Measurements from ENCODE around the gene C6orf120. TPM values are rescaled to one million over a fixed set of nuclear protein-coding genes. Genes with fewer than 3 reads are reported as not detected.

Gene C6orf120
- total and polyA plus RNA-seq, 2 of the 13 experiments (the other 11 are each of a cell fraction or from before 2014, with no cell fraction given): 21.7 to 29.9 TPM

DNA sequence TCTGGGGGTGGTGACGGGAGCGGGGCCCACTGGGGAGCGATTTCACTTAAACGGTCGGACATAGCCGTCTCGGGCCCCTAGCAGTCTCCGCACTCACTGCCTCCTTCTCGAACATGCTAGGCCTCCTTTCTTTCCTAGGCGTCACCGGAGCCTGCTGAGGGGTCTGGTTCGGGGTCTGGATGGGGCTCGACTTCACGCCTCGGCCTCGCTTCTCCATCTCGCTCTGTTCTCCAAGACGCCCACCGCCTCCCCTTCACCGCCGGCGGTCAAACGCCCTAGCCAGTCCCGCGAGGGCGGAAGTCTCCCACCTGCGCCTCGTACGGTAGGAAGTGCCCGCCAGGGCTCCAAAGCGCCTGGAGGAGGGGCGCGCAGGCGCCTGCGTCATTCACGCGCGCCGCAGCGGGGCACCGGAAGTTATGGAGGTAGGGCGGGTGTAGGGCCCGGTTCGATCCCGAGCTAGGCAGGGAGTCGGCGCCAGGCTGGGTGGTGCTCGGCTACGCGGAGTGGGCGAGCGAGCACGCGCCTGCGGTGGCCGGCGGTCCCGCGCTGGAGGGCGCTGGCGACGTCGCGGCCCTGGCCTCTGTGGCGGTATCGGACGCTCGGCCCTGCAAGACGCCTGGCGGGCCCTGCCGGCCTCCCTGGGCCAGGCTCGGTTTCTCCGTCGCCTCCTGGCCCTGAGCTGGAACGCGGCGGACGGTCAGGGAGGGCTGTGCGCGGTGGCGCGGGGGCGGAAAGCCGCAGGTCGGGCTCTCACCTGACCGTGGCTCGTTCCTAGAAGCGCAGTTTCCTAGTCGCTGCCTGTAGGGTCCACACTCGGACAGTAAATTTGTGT, 49.5 kb downstream of the C6orf120 start, which contains the start of the genes DYNLT2 and ERMARD (continued):
- TF ChIP-seq CBX5 (CRISPR knock-in tag; IDR thresholded peaks at IDR 0.05; ENCODE audit: borderline replicate concordance): no peak
- TF ChIP-seq, protein P1, sequence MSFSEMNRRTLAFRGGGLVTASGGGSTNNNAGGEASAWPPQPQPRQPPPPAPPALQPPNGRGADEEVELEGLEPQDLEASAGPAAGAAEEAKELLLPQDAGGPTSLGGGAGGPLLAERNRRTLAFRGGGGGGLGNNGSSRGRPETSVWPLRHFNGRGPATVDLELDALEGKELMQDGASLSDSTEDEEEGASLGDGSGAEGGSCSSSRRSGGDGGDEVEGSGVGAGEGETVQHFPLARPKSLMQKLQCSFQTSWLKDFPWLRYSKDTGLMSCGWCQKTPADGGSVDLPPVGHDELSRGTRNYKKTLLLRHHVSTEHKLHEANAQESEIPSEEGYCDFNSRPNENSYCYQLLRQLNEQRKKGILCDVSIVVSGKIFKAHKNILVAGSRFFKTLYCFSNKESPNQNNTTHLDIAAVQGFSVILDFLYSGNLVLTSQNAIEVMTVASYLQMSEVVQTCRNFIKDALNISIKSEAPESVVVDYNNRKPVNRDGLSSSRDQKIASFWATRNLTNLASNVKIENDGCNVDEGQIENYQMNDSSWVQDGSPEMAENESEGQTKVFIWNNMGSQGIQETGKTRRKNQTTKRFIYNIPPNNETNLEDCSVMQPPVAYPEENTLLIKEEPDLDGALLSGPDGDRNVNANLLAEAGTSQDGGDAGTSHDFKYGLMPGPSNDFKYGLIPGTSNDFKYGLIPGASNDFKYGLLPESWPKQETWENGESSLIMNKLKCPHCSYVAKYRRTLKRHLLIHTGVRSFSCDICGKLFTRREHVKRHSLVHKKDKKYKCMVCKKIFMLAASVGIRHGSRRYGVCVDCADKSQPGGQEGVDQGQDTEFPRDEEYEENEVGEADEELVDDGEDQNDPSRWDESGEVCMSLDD (CRISPR knock-in tag; IDR thresholded peaks at IDR 0.05; ENCODE audit: borderline replicate concordance): peak; percentile 56; the same call in 1 of the 2 replicates
- 0 out of 2 replicates have a peak, but pooled peaks have one; percentile 37 for TF ChIP-seq ZNF383 (CRISPR knock-in tag; IDR thresholded peaks at IDR 0.05; ENCODE audit: borderline replicate concordance)
- no peak; the same call in 1 of the 2 replicates for TF ChIP-seq ZNF589 (CRISPR knock-in tag; conservative IDR thresholded peaks at IDR 0.05)
- peak; percentile 87; the same call in 1 of the 2 replicates for TF ChIP-seq ZNF530 (CRISPR knock-in tag; IDR thresholded peaks at IDR 0.05; ENCODE audit: low read depth)
- peak; percentile 85 for TF ChIP-seq SNAI1 (CRISPR knock-in tag; IDR thresholded peaks at IDR 0.05; ENCODE audit: borderline replicate concordance)
- TF ChIP-seq ZBTB38 (CRISPR knock-in tag; IDR thresholded peaks at IDR 0.05): peak; percentile 99
- no peak for TF ChIP-seq ZNF660 (CRISPR knock-in tag; IDR thresholded peaks at IDR 0.05; ENCODE audit: borderline replicate concordance, low read depth)
- peak; percentile 83; the same call in 1 of the 2 replicates for TF ChIP-seq ZZZ3 (CRISPR knock-in tag; IDR thresholded peaks at IDR 0.05; ENCODE audit: borderline replicate concordance)
- TF ChIP-seq, protein P2, sequence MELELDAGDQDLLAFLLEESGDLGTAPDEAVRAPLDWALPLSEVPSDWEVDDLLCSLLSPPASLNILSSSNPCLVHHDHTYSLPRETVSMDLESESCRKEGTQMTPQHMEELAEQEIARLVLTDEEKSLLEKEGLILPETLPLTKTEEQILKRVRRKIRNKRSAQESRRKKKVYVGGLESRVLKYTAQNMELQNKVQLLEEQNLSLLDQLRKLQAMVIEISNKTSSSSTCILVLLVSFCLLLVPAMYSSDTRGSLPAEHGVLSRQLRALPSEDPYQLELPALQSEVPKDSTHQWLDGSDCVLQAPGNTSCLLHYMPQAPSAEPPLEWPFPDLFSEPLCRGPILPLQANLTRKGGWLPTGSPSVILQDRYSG (CRISPR knock-in tag; IDR thresholded peaks at IDR 0.05): peak; percentile 94; the same call in 1 of the 2 replicates
- TF ChIP-seq SOX6 (IDR thresholded peaks at IDR 0.05): no peak
- peak; percentile 79; the same call in 1 of the 2 replicates for TF ChIP-seq SOX6 (CRISPR knock-in tag; IDR thresholded peaks at IDR 0.05)
- TF ChIP-seq, protein P3, sequence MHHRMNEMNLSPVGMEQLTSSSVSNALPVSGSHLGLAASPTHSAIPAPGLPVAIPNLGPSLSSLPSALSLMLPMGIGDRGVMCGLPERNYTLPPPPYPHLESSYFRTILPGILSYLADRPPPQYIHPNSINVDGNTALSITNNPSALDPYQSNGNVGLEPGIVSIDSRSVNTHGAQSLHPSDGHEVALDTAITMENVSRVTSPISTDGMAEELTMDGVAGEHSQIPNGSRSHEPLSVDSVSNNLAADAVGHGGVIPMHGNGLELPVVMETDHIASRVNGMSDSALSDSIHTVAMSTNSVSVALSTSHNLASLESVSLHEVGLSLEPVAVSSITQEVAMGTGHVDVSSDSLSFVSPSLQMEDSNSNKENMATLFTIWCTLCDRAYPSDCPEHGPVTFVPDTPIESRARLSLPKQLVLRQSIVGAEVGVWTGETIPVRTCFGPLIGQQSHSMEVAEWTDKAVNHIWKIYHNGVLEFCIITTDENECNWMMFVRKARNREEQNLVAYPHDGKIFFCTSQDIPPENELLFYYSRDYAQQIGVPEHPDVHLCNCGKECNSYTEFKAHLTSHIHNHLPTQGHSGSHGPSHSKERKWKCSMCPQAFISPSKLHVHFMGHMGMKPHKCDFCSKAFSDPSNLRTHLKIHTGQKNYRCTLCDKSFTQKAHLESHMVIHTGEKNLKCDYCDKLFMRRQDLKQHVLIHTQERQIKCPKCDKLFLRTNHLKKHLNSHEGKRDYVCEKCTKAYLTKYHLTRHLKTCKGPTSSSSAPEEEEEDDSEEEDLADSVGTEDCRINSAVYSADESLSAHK (CRISPR knock-in tag; IDR thresholded peaks at IDR 0.05; ENCODE audit: borderline replicate concordance): 0 out of 2 replicates have a peak, but pooled peaks have one; percentile 54
- TF ChIP-seq, protein P4, sequence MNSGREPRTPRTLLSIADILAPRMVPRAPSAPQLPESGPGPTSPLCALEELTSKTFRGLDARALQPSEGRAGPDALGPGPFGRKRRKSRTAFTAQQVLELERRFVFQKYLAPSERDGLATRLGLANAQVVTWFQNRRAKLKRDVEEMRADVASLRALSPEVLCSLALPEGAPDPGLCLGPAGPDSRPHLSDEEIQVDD (CRISPR knock-in tag; IDR thresholded peaks at IDR 0.05; ENCODE audit: borderline replicate concordance): peak; percentile 79; the same call in 1 of the 2 replicates
- TF ChIP-seq ZFP36 (IDR thresholded peaks at IDR 0.05; ENCODE audit: borderline replicate concordance, low read depth, low read length, partially characterized antibody): no peak
- TF ChIP-seq FOXK2 (IDR thresholded peaks at IDR 0.05): 0 out of 2 replicates have a peak, but pooled peaks have one; percentile 11
- TF ChIP-seq KLF9 (CRISPR knock-in tag; IDR thresholded peaks at IDR 0.05; ENCODE audit: low read depth): peak; percentile 75; the same call in 1 of the 2 replicates
- peak; percentile 98 for TF ChIP-seq ZBTB3 (CRISPR knock-in tag; IDR thresholded peaks at IDR 0.05; ENCODE audit: borderline replicate concordance, low read depth)
- no peak for TF ChIP-seq MAFK (conservative IDR thresholded peaks at IDR 0.05 in 1 of 2, IDR thresholded peaks at IDR 0.05 in 1 of 2; ENCODE audit: low read length in 2 of 2)
- peak; percentile 74; the same call in 1 of the 2 replicates for TF ChIP-seq PAX8 (CRISPR knock-in tag; IDR thresholded peaks at IDR 0.05; ENCODE audit: borderline replicate concordance)
- TF ChIP-seq PITX1 (CRISPR knock-in tag; IDR thresholded peaks at IDR 0.05): peak; percentile 77
- TF ChIP-seq ZNF12 (CRISPR knock-in tag; IDR thresholded peaks at IDR 0.05): peak; percentile 49; the same call in 1 of the 2 replicates
